WERI-Rb-1 (cell line): ENCODE data around the gene PGS1.

Experiments
- DNase-seq: peaks from one replicate; pipeline ENCODE4 v3.0.0-alpha.2; 2020
- H3K27ac ChIP-seq: fragments of 250-450 bp; sonication (Bioruptor Pico); 2 replicates; pipeline ENCODE4 v1.5.1; 2020; ENCODE audit warnings: mild to moderate bottlenecking, moderate library complexity
- H3K27me3 ChIP-seq: fragments of 250-450 bp; sonication (Bioruptor Pico); 2 replicates; pipeline ENCODE4 v1.5.1; 2021; ENCODE audit warnings: mild to moderate bottlenecking, low read depth, moderate library complexity; ENCODE audit not compliant: insufficient read depth, severe bottlenecking
- H3K36me3 ChIP-seq: fragments of 250-450 bp; sonication (Bioruptor Pico); 2 replicates; pipeline ENCODE4 v1.5.1; 2020; ENCODE audit warnings: mild to moderate bottlenecking, moderate library complexity
- H3K4me3 ChIP-seq: 2 replicates; pipeline ENCODE4 v1.5.1; 2011; ENCODE audit warnings: low read depth, mild to moderate bottlenecking, control low read depth, low read length
- H3K9me3 ChIP-seq: fragments of 250-450 bp; sonication (Bioruptor Pico); 2 replicates; pipeline ENCODE4 v1.5.1; 2021; ENCODE audit warnings: mild to moderate bottlenecking, moderate library complexity; ENCODE audit not compliant: severe bottlenecking
- CTCF ChIP-seq: IDR thresholded peaks from 2 replicates; pipeline ENCODE4 v1.5.1; 2011; ENCODE audit warnings: low read depth, mild to moderate bottlenecking, control low read depth, inconsistent platforms, low read length

PGS1 gene

GRCh38 chr17:78396441-78397337 is 18.2 kb downstream of the PGS1 start:
- TF ChIP-seq CTCF: no peak
- Histone ChIP-seq H3K36me3 (peaks cover 84% of the 10 kb centered on the region), H3K27ac (no peak overlapping the region), H3K27me3 (no peaks in the 10 kb centered on the region), H3K9me3 (no peaks in the 10 kb centered on the region), H3K4me3 (no peak overlapping the region)
- DNase-seq: no peak

GRCh38 chr17:78397681-78398101 is 19.2 kb downstream of the PGS1 start:
- H3K4me3 ChIP-seq: no peak overlapping the region
- TF ChIP-seq CTCF: no peak
- no peaks in the 10 kb centered on the region for H3K27me3 ChIP-seq
- H3K27ac ChIP-seq: no peak overlapping the region
- DNase-seq: no peak
- no peaks in the 10 kb centered on the region for H3K9me3 ChIP-seq
- peaks cover 89% of the 10 kb centered on the region for H3K36me3 ChIP-seq

- H3K9me3 ChIP-seq: no peaks in the 10 kb centered on the region
- no peak for TF ChIP-seq CTCF
- no peak overlapping the region for H3K4me3 ChIP-seq
- H3K27ac ChIP-seq: no peak overlapping the region; the same call in 1 of the 2 replicates
- H3K36me3 ChIP-seq: peaks cover 90% of the 10 kb centered on the region
- DNase-seq: no peak
- H3K27me3 ChIP-seq: no peaks in the 10 kb centered on the region
Measured at GRCh38 chr17:78398390-78398789, 19.9 kb downstream of the PGS1 start.

- no peak for DNase-seq
- peaks cover 93% of the 10 kb centered on the region for H3K36me3 ChIP-seq
- TF ChIP-seq CTCF: no peak
- no peak overlapping the region for H3K27ac ChIP-seq
- no peak overlapping the region for H3K4me3 ChIP-seq
- H3K27me3 ChIP-seq: no peaks in the 10 kb centered on the region
- H3K9me3 ChIP-seq: no peaks in the 10 kb centered on the region
Measured at GRCh38 chr17:78399028-78399692, 20.7 kb downstream of the PGS1 start.

GRCh38 chr17:78399693-78400144 is 21.3 kb downstream of the PGS1 start:
- no peak for DNase-seq
- no peak for TF ChIP-seq CTCF
- H3K27ac ChIP-seq: no peak overlapping the region
- no peaks in the 10 kb centered on the region for H3K27me3 ChIP-seq
- H3K9me3 ChIP-seq: no peaks in the 10 kb centered on the region
- H3K36me3 ChIP-seq: peaks cover 93% of the 10 kb centered on the region
- H3K4me3 ChIP-seq: no peak overlapping the region
